Glutamatergic neuron (in vitro differentiated cells): ENCODE data around the gene KRTAP10-7. TPM values are rescaled to one million over a fixed set of nuclear protein-coding genes. Genes with fewer than 3 reads are reported as not detected.

Experiments
- DNase-seq: peaks from one replicate; pipeline ENCODE4 v3.0.0; 2022
- H3K27ac Mint-ChIP-seq: one replicate; pipeline ENCODE4 v1.8.0; 2020; ENCODE audit warnings: mild to moderate bottlenecking, mixed read lengths, inconsistent platforms; ENCODE audit not compliant: unreplicated experiment
- H3K27me3 Mint-ChIP-seq: one replicate; pipeline ENCODE4 v1.8.0; 2020; ENCODE audit warnings: mild to moderate bottlenecking, moderate library complexity, mixed read lengths, inconsistent platforms; ENCODE audit not compliant: unreplicated experiment
- H3K36me3 Mint-ChIP-seq: one replicate; pipeline ENCODE4 v1.8.0; 2020; ENCODE audit warnings: mild to moderate bottlenecking, mixed read lengths, inconsistent platforms; ENCODE audit not compliant: unreplicated experiment
- H3K4me1 Mint-ChIP-seq: one replicate; pipeline ENCODE4 v1.8.0; 2020; ENCODE audit warnings: mild to moderate bottlenecking, low read depth, mixed read lengths, inconsistent platforms; ENCODE audit not compliant: unreplicated experiment
- H3K4me3 Mint-ChIP-seq: one replicate; pipeline ENCODE4 v1.8.0; 2020; ENCODE audit warnings: mild to moderate bottlenecking, mixed read lengths, inconsistent platforms; ENCODE audit not compliant: unreplicated experiment
- H3K9me3 Mint-ChIP-seq: one replicate; pipeline ENCODE4 v1.8.0; 2020; ENCODE audit warnings: mild to moderate bottlenecking, moderate library complexity, mixed read lengths, inconsistent platforms; ENCODE audit not compliant: unreplicated experiment
- total RNA-seq: library from RNA; stranded (reverse); fragmentation: NEBNext Ultra II Directional; extraction: Animal tissue kit (Norgen Biotek cat#: 25700); gene quantifications from one replicate; pipeline ENCODE4 v1.2.1, GENCODE V29; 2021; ENCODE audit not compliant: unreplicated experiment
- TF ChIP-seq, protein P1 (sequence below): fragments of 200-600 bp; sonication (generic); IDR thresholded peaks from one replicate; pipeline ENCODE4 v1.5.0; 2021; ENCODE audit not compliant: partially characterized antibody, unreplicated experiment

KRTAP10-7 gene
- total RNA-seq, 1 donor from 2014 or later = not detected

DNA sequence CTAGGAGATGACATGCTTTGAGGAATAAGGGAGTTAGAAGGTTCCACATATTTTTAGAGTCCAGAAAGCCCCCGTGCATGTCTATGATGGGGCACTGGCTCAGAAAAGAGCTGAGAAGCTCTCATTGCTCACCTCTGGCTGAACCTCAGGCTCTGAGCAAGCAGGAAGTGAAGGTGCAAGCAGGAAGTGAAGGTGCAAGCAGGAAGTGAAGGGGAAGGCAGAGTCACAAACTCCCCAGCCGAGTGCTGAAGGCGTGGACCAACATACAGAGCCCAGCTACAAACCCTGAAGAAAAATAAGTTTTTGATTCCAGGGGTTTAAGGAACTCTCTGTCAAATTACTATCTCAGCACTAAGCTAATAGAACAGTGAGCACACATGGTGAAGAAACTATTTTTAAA, 18.5 kb downstream of the KRTAP10-7 start:
- DNase-seq = no peak
- Mint-ChIP-seq H3K9me3 (peaks cover 11% of the 10 kb centered on the region), H3K27ac (no peak overlapping the region), H3K4me1 (peaks cover 10% of the 10 kb centered on the region), H3K4me3 (no peak overlapping the region), H3K27me3 (peaks cover 9% of the 10 kb centered on the region), H3K36me3 (peaks cover 33% of the 10 kb centered on the region)
- TF ChIP-seq, protein P1, sequence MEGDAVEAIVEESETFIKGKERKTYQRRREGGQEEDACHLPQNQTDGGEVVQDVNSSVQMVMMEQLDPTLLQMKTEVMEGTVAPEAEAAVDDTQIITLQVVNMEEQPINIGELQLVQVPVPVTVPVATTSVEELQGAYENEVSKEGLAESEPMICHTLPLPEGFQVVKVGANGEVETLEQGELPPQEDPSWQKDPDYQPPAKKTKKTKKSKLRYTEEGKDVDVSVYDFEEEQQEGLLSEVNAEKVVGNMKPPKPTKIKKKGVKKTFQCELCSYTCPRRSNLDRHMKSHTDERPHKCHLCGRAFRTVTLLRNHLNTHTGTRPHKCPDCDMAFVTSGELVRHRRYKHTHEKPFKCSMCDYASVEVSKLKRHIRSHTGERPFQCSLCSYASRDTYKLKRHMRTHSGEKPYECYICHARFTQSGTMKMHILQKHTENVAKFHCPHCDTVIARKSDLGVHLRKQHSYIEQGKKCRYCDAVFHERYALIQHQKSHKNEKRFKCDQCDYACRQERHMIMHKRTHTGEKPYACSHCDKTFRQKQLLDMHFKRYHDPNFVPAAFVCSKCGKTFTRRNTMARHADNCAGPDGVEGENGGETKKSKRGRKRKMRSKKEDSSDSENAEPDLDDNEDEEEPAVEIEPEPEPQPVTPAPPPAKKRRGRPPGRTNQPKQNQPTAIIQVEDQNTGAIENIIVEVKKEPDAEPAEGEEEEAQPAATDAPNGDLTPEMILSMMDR = no peak

DNA sequence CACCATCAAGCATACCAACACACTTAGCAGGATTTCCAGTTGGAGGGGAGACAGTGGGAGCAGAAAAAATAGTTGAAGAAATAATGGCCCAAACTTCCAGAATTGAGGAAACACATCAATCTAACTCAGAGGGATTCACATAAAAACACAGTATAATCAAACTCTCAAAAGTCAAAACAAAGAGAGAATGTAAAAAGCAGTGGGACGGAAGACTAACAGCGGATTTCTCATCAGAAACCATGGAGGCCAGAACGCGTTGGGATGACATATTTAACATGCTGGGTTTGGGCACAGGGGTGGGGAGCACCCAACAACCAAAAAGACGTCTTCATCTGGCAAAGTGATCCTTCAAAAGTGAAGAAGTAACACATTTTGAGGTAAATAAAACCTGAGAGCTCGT, 19.5 kb downstream of the KRTAP10-7 start:
- DNase-seq = no peak
- H3K27ac Mint-ChIP-seq = no peak overlapping the region
- TF ChIP-seq, protein P1 = no peak
- peaks cover 42% of the 10 kb centered on the region for H3K36me3 Mint-ChIP-seq
- H3K4me3 Mint-ChIP-seq = no peak overlapping the region
- H3K9me3 Mint-ChIP-seq = peaks cover 15% of the 10 kb centered on the region
- H3K4me1 Mint-ChIP-seq = peaks cover 10% of the 10 kb centered on the region
- peaks cover 6% of the 10 kb centered on the region for H3K27me3 Mint-ChIP-seq

DNA sequence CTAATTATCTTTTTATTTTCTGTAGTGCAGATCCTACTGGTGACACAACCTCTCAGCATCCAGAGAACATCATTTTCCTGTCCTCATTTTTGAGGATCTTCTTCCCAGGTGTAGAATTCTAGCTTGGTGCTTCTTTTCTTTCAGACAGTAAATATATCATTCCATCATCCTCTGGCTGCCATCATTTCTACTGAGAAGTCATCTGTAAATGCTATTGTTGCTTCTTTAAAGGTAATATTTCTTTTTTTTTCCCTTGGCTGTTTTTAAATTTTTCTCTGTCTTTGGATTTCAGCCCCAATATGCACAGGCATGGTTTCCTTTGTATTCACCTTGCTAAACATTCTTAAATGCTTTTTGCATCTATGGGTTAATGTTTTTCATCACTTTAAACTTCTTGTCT, 23.2 kb downstream of the KRTAP10-7 start:
- Mint-ChIP-seq H3K9me3 (peaks cover 9% of the 10 kb centered on the region), H3K4me3 (no peak overlapping the region), H3K27me3 (no peaks in the 10 kb centered on the region), H3K36me3 (peaks cover 46% of the 10 kb centered on the region), H3K4me1 (no peaks in the 10 kb centered on the region), H3K27ac (no peak overlapping the region)
- DNase-seq = no peak
- TF ChIP-seq, protein P1 = no peak

DNA sequence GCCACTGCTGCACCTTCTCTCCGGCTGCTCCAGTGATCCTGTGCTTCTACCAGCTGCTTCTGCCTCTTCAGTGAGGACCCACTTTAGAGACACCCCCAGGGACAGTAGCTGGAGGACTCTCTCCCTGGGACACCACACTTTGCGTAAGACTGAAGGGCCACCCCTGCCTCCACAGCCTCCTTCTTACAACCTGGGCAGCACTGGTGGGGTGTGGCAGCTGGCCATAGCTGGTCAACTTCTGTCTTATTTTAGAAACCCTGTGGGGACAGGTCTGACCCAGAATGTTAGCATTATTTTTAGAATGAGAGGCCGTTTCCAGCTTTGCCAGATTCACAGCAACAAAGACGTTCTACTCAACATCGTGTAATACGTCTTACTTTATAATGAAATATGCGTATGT, 25.4 kb downstream of the KRTAP10-7 start:
- no peak for DNase-seq
- peaks cover 12% of the 10 kb centered on the region for H3K9me3 Mint-ChIP-seq
- H3K4me1 Mint-ChIP-seq = peaks cover 2% of the 10 kb centered on the region
- TF ChIP-seq, protein P1 = no peak
- peaks cover 3% of the 10 kb centered on the region for H3K27me3 Mint-ChIP-seq
- H3K4me3 Mint-ChIP-seq = no peak overlapping the region
- peaks cover 42% of the 10 kb centered on the region for H3K36me3 Mint-ChIP-seq
- no peak overlapping the region for H3K27ac Mint-ChIP-seq

DNA sequence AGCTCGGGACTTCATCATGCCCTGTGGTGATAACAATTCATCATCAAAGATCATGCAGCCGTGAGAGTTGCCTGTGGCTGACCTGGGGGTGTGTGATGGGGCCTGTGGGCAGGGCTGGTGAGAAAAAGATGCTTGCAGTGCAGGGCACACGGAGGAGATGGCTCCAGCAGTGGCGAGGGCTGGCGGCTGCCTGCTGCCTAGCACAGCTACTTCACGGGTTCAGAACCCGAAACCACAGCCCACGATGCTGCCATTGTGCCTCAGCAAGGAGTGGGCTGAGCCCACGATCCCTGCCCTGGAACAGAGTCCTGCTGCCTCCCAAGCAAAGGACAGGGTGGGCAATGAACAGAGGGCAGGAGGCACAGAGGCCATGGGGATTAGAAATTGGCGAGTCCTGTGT, 25.9 kb downstream of the KRTAP10-7 start:
- Mint-ChIP-seq H3K4me3 (no peak overlapping the region), H3K9me3 (peaks cover 14% of the 10 kb centered on the region), H3K27me3 (peaks cover 3% of the 10 kb centered on the region), H3K27ac (no peak overlapping the region), H3K36me3 (peaks cover 46% of the 10 kb centered on the region), H3K4me1 (peaks cover 2% of the 10 kb centered on the region)
- DNase-seq = no peak
- TF ChIP-seq, protein P1 = no peak
